ENCODE data around the gene SIN3A. TPM values are rescaled to one million over a fixed set of nuclear protein-coding genes. Genes with fewer than 3 reads are reported as not detected.
"Not testable (repeated sequence)": the region's sequence is repeated elsewhere in the genome, so short reads cannot be mapped to it uniquely, and the experiment has no call there.

SIN3A gene
- total RNA-seq (2014; rRNA removed; shearing (Covaris generic)) = 16.8 and 20.6 TPM in 2 replicates

DNA sequence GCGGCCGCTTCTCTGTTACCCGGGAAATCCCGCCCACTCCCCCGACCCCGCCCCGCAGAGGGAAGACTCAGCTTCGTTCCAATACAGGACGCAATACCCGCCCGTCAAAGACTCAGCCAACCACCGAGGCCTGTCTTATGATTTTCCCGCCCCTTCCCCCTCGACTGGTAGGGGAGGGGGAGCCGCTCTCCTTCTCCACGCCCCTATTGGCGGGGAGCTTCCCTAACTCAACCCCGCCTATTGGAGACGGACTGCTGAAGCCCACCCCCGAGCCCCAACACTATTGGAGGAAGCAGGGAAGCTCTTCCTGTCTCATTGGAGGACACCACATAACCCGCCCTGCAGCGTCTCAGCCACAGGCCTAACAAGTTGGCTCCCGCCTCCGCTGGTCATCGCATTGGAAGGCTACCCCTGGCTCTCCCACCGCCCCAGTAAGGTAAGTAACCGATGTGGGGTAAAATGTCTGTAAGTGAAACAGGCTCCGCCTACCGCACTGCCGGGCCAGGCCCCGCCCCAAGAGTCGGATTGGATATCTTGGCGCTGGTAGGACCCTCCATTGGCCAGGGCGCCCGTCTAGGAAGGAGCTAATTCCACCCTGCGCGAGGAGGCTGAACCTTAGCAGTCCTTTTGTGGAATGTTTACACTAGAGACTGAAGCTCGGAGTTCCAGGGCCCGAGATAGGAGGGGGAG is at the start of gene SIN3A:
Gene SIN3A, minus strand, starts transcription at position 17 of the 690 bp plus-strand sequence. CDS start 21,315 bp downstream, outside the sequence.
- peak; percentile 99 for DNase-seq (ENCODE audit: low read depth)

DNA sequence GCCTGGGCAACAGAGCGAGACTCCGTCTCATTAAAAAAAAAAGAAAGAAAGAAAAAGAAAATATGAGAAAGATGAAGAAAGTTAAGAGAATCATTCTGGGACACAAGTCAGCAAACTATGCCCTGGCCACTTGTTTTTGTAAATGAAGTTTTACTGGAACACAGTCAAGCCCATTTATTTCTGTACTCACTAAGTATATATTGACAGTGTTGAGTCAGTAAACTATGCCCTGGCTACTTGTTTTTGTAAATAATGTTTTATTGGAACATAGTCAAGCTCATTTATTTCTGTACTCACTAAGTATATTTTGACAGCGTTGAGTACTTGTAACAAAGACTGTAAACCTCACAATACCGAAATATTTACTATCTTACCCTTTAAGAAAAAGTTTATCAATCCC is 42.2 kb upstream of the SIN3A start:
- DNase-seq (ENCODE audit: low read depth) = no peak

DNA sequence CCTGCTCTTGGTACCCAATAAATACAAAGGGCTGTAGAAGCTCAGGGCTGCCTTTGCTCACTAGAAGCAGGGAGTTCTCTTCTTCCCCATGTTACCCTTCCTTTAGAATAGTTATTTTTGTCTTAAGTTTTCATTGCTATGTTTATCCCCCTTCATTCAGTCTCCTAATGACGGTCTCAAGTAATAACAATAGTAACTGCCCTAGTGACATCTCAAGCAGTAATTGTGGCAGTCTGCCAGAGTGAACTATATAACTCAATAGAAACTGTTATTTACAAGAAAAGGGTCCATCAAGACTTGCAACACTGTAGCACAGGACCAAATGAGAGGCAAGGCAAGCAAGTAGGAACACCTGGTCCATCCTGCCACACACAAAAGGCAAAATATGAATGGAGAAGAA is 32.5 kb upstream of the SIN3A start:
- no peak for DNase-seq (ENCODE audit: low read depth)

DNA sequence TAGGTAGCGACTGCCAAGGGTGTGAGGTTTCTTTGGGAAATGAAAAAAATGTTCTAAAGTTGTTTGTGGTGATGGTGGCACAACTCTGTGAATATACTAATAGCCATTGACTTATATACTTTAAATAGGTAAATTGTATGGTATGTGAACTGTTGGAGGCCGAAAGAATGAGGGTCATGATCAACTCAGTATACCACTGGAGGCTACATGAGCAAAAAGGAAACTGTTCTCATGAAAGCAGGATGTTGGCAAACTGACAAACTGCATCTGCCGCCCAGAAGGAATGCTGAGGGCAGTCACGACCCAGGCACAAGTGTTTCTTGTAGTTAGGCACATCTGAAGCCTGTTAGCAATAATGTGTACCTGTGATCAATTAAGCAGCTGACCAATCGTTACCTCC is 32.1 kb upstream of the SIN3A start:
- DNase-seq (ENCODE audit: low read depth) = not testable (repeated sequence)

DNA sequence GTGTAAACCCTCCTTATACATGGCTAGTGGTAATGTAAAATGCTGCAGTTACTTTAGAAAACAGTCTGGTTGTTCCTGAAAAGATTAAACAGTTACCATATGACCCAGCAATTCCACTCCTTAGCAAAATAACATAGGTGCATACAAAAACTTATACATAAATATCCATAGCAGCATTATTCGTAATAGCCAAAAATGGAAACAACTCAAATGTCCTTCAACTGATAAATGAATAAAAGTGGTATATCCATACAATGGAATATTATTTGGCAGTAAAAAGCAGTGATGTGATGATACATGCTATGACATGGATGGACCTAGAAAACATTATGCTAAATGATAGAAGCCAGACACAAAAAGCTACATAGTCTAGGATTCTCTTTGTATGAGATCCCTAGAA is 31.6 kb upstream of the SIN3A start:
- DNase-seq (ENCODE audit: low read depth) = no peak

DNA sequence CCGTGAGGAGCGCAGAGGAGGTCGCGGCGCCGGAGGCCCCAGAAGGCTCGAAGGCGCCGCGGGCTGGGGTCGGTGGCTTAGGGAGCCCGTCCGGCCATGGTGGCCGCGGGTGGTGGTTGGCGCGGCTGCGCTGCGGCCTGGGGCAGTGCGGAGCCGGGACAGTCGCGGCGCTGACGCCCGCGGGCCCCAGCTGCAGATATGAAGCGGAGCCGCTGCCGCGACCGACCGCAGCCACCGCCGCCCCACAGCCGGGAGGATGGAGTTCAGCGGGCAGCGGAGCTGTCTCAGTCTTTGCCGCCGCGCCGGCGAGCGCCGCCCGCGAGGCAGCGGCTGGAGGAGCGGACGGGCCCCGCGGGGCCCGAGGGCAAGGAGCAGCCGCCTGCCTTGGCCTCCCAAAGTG is 29.0 kb upstream of the SIN3A start:
- DNase-seq (ENCODE audit: low read depth) = not testable (repeated sequence)

DNA sequence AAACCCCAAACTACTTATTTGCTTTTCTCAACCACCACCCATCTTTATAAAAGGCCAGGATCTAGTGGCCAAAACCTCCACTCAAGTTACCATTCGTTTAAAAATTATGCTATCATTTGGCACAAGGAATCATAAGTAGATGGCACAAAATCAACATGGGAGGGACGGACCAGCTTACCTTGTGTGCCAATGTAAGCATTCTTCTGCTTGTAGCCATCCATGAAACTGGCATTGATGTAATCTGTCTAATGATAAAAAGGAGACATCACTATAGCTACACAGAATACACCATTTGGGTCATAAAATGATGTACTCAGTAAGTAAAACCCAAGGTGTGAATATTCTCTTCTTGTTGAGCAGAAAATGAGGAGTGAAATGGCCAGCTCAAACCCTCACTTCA is 28.2 kb upstream of the SIN3A start:
- DNase-seq (ENCODE audit: low read depth) = no peak

DNA sequence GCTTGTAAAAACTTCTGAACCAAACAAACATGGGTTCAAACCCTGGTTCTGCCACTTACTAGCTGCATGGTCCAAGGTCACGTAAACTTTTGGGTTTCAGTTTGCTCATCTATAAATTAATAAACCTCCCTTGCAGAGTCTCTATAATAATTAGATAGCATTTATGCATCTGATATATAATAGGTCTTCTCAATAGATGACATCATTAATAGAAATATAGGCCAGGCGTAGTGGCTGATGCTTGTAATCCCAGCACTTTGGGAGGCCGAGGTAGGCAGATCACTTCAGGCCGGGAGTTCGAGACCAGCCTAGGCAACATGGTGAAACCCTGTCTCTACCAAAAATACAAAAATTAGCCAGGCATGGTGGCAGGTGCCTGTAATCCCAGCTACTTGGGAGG is 25.6 kb upstream of the SIN3A start:
- DNase-seq (ENCODE audit: low read depth) = not testable (repeated sequence)

DNA sequence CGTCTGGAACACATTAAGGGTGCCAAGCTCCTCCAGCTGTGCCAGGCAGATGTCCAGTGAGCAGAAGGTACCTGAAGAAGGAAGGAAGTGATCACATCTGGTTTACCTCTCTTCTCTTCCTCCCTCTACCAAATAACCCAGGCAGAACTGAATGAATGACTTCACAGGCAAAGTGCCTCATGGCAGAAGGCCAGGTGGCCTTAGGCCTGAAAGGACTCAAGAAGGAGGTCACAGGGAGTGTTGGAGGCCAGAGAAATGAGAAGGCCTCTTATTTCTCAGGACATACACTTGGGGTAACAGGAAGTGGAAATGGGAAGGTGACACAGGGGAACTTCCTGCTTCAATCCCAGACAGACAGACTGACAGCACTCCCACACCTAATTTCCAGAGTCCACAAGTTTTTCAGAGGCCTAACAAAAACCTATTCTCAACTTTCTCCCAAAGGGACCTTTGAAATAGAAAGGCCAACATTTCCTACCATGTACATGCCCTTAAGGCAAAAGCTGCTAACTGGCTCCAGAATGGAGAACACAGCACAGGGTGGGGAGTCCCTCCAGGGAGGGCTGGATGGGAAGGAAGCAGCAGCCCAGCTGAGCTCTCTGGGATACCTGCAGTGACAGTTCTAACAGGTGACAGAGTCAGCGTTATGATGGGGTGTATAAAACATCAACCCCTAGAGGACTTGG is 17.6 kb upstream of the SIN3A start:
- no peak for DNase-seq (ENCODE audit: low read depth)

DNA sequence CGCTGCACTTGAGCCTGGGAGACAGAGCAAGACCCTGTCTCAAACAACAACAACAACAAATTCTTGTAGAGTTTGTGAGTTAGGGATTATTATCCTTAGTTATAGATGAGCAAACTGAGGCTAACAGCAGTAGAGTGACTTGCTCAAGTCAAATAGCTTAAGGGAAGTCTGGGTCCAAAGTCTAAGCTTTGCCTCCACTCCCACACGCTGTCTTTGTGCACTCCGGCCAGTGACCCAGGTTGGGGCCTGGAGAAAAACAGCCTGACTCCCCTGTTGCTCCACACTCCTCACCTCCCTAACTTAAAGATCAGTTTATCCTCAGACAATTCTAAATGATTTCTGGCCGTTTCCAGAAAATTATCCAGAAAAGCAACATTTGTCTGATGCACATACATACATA is 9.2 kb upstream of the SIN3A start:
- DNase-seq (ENCODE audit: low read depth) = no peak

DNA sequence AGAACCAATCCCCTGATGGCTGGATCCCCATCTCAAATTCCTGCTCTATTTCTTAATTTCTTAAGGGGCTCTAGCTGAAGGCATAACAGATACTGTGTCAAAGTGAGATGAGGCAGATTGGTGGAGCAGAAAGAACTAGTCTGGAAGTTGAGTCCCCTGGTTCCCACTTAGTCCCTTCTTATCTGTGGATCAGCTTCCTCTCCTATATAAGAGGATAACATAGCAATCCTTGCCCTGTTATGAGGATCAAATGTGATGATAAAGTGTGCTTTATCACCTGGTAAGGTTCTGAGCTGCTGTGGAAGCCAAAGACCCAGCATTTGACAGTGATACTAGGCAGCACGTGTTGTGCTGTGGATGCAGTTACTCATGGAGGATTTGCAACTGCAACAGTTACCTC is 8.1 kb upstream of the SIN3A start:
- no peak for DNase-seq (ENCODE audit: low read depth)

DNA sequence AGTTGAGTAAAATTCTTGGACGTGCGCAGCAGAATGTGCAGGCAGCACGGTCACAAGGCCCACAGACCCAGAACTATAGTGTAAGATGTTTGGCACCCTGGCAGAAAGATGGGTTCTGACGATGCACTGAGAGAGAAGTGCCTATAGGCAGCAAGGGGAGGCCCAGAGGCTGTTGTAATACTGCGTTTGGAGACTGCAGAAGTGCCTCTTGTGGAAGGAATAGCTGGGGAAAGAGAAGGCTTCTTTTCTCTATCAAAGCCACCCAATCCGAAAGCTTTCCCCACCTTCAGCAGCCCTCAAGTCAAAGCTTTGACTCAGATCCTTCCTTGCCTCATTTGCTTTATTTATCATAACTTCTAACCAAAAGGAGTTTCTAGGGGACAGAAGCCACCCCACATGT is 5.2 kb upstream of the SIN3A start:
- DNase-seq (ENCODE audit: low read depth) = no peak

DNA sequence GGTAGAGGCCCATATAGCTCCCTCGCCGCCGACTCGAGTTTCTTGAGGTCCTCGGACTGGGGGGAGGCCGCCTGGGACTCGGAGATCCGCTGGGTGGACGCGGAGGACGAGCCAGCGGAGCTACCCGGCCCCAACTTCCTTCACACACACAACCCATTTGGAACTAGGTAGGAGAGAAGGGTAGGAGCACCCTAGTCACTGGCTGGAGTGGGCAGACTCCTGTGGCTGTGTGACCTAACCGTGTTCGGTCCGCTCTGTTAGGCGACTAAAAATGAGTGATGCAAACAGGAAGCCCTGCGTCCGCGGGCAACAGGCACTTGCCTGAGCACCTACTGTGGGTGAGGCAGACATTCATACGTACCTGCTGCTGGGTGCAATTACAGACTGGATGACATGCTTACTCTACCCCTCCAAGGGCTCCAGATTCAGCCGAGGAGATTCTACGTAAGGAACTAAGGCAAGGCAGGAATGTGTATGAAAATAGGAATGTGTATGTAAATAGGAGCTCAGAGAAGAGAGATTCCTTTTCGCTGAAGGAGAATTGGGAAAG is 4.6 kb upstream of the SIN3A start:
- DNase-seq (ENCODE audit: low read depth) = peak; percentile 58

DNA sequence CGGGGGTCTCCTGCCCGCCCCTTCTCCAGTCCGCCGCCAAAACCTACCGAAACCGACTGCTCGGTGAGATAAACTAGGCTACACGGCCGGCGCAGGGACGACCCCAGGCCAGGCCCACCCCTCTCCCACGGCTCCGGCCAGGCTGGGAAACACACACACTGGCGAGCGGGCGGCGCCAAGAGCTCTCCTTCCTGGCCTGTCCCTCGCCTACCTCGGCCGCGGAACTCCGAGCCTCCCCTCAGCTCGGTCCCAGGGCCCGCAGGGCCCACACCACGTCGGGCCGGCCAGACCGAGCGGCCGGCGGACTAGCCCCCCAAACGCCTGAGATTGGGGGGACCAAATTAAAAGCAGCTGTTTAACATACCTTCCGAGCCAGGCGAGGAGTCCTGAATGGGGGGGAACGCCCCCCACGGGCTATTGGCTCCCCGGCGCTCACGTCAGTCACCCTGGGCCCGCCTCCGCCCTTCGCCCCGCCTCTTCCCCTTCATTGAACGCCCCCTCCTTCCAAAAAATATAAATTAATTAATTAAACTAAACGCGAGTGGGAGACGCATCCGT is 4.0 kb upstream of the SIN3A start:
- DNase-seq (ENCODE audit: low read depth) = peak; percentile 86

DNA sequence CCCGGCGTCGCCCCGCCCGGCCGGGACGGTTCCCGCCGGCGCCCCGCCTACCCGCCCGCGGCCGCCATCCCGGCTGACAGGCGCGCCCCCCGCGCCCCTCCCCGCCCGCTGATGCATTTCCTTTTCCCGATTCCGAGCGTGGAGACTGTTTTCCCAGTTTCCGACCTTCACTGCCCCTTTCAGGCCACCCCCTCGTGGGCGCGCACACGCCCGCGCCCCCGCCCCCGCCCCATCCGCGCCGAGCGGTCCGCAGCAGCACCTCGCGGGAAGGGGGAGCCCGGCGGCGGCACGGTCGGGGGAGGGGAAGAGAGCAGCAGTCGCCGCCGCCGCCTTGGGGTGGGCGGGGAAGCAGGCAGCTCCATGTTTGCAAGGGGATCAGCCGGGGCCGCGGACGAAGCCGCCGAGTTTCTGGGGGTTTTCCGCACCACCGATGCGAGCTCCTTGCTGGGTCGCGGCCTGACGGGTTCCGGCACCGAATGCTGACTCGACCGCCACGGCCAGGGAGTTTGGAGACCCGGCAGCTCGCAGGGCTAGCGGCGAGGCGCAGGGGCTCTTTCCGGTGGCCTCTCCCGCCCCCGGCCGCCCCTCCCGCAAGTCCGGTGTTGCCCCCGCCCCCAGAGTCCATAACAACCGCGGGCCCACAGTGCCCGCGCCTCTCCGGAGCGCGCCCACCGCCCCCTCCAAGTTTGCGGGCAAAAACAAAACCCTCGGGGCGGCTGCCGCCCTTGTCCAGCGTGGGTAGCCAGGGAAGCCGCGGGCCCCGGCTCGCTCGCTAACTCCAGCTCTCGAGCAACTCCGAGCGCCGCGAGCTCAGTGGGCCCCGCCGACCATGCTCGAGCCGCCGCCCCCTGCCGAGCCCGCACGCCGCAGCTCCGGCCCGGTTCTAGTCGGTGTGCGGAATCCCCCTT is 3.2 kb upstream of the SIN3A start:
- no peak for DNase-seq (ENCODE audit: low read depth)

DNA sequence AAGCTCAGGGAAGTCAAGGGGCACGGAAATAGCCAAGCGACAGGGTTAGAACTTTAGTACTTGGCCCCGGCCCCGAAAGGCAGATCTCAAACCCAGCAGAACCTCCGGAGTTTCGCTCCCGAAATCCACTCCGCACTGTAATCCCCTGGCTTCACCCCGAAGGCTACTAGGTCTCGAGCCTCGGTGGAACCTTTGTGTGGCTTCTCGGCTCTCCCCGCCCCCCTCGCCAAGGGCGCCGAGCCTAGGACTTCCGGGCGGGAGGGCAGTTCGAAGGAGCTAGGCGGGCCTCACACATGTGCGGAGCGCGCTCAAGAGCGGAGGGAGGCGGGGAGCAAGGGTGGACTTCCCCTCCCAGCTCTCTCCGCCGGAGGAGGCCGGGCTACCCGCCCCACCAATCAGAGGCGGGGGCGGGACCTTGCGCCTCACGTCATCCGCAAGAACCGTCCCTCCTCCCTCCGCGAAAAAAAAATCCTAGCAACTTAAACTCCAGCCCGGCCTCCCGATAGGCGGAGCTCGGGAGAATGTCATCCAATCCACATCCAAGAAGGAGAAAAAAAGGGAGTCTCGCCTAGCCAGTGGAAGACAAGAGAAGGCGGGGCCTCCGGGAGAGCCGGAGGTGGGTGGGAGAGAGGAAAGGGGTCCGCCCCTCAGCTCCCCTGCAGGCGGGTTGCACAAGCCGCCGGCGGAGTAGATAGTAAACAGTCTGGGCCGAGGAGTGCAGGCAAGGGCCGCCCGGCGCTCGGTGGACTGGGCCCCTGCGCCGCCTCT is 2.4 kb upstream of the SIN3A start:
- DNase-seq (ENCODE audit: low read depth) = peak; percentile 99

DNA sequence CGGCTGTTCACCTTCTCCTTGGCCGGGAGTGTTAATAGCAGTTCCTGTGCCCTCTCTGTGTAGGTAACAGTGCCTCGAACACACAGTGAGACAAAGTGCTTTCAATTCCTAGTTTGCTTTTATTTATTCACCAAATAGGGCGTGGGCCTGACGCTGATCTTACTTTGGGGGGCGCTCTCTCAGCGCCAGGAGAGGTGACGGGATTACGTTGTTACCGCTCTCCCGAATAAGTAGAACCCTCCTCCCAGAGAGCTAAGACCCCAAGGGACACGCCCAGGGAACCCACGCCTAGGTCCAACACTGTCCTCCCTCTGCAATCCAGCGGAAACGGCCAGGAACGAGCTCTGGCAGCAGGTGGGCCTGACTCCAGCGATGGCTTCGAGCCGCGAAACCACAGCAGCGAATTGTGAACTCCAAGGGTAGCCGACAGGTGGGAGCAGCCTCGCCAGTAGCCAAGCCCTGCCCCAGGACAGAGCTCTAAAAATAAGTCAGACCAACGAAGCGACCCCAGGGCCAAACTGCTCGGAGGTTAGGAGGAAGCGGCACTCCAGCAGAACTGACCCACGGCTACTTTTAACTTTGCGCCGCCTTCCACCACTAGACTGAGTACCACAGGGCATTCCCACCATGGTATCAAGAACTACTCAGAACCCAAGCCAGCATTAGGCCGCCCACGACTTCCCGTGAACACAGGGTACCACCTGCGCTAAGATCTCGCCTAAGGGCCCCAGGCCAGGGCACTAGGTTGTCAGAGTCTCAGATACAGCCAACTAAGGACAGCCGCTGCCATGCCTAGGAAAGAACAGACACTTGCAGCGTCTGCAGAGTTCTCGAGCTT is 1.6 kb upstream of the SIN3A start:
- peak; percentile 64 for DNase-seq (ENCODE audit: low read depth)

DNA sequence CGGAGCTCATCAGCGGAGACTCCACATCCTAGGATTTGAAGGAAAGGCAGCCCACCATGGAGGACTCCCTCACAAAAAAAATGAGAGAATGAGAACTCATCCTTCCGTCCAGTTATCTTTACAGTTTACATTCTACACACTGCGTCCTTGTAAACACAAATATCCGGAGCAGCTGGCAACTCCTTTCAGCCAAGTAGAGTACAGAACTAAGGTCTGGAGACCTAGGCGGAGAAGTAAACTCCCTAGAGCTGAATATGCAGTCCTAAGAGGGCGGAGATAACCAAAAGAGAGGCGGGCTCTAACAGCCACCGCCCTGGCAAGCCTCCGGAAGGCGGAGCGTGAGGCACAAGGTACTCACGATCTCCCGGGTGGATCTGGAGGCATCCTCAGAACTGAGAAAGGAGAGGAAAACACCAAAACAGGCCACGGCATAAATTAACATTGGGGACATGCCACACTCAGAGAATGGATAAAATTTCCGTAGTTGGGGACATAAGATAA is 924 bp upstream of the SIN3A start:
- DNase-seq (ENCODE audit: low read depth) = peak; percentile 84

DNA sequence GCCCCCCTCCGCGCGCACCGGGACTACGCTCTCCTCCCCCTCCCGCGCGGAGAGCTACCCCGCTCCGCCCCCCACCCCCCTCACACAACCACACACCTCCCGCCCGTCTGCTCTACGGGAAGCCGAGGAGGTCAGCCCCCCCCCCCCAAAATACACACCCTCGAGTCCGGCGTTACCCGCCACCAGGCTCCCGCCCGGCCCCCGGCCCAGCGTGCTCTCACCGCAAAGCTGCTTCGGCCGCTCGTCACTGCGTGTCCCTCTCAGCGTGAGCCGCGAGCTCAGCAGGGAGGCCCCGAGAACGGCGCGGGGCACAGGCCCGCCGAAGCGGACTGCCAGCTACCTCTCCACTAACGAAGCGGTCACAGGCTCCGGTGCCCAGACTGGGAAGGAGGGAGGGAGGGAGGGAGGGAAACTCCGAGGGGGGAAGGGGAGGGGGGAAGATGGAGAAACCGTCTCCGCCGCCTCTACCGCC is 252 bp downstream of the SIN3A start:
- DNase-seq (ENCODE audit: low read depth) = no peak

Measured in Daoy (cell line).